Measurements from ENCODE around the gene RABEP1. TPM values are rescaled to one million over a fixed set of nuclear protein-coding genes. Genes with fewer than 3 reads are reported as not detected.
A peak's percentile ranks its signal among the peaks of the same experiment; 100 is the strongest.

The RABEP1 gene
- total and polyA plus RNA-seq, 5 donors from 2014 or later, result 23.7 to 45.5 (median 26.8) TPM

DNA sequence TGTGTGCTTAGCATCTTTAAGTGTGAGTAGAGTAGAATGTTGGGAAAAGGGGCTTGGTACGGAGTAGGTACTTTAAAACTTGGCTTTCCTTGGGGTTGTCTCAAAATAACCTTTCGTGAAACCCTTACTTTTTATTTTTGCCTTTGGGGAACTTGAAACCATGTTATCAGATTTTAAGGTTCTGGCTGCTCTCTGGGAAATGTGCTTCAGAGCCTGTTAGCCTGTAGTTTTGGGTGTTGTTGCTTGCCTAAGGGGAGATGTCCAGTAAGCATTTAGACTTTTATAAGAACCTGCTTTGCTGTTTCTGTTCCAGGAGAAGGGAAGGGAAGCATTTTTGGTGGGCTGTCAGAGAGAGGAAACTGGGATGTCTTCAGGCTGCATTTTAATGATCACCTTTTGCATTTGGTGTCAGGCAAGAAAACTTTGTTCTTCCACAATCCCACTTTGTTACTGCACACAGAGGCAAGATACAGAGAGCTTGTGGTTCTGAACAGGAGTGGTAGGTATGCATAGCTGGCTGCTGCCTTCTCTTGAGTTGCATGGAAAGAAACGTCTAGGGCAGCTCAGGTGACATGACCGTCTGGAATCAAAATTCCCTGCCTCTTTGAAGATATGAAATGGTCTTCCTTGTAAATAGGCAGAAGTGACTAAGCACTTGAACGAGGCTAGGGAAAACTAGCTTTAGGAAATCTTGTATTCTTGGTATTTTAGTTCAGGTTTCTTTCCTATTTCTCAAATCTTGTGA, 1.7 kb downstream of the RABEP1 start:
- H3K9me3 Mint-ChIP-seq, result peaks cover 0 to 2% (median 0%) of the 10 kb centered on the region in 7 donors
- H3K4me3 ChIP-seq (ENCODE audit: low read depth, low read length), result peak overlapping the region; percentile 92
- peak in 1 of 3 donors; percentile 7 for DNase-seq
- H3K9me3 ChIP-seq (ENCODE audit: control insufficient read depth in 2 of 2, low read length in 2 of 2), result no peaks in the 10 kb centered on the region
- H3K4me1 Mint-ChIP-seq, result peaks cover 26 to 58% (median 39%) of the 10 kb centered on the region in 4 donors
- peaks cover 12% of the 10 kb centered on the region for H3K27me3 Mint-ChIP-seq
- peak overlapping the region in 2 of 3 donors; percentile 82 to 94 for H3K27ac Mint-ChIP-seq
- H3K36me3 Mint-ChIP-seq, result peaks cover 3% of the 10 kb centered on the region
- no peaks in the 10 kb centered on the region for H3K27me3 ChIP-seq (ENCODE audit: control insufficient read depth, insufficient read depth, low read length)
- H3K36me3 ChIP-seq (ENCODE audit: control insufficient read depth, insufficient read depth, low read length), result no peaks in the 10 kb centered on the region
- peak overlapping the region; percentile 73 to 96 (median 94) for H3K4me3 Mint-ChIP-seq
- no peak for ATAC-seq (ENCODE audit: low read depth in 2 of 2)
- H3K4me1 ChIP-seq (ENCODE audit: control insufficient read depth, insufficient read depth, low read length, poor library complexity, severe bottlenecking), result peaks cover 31% of the 10 kb centered on the region
- H3K27ac ChIP-seq (ENCODE audit: insufficient read depth, low read length, poor library complexity, severe bottlenecking), result no peak overlapping the region

DNA sequence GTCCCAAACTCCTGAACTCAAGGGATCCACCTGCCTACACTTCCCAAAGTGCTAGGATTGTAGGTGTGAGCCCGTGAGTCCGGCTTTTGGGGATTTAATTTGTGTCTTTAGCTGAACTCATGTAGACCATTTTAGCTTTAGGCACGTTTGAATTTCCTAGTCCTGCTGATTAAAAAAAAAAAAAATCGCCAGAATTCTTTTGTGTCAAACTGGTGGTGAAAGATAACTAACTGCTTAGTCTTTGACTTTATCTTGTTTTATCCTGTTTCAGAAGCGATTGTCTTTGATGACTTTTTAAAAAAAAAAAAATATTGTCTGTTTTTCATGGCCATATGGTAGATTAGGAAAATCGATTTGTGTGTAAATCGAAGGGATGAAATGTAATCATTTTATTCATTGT, 2.6 kb downstream of the RABEP1 start:
- peak overlapping the region; percentile 92 for H3K4me3 ChIP-seq (ENCODE audit: low read depth, low read length)
- Mint-ChIP-seq H3K27ac (no peak overlapping the region), H3K4me3 (peak overlapping the region in 3 of 4 donors; percentile 73 to 96 (median 93)), H3K9me3 (peaks cover 0 to 2% (median 0%) of the 10 kb centered on the region in 7 donors), H3K36me3 (peaks cover 3% of the 10 kb centered on the region), H3K4me1 (peaks cover 26 to 65% (median 47%) of the 10 kb centered on the region in 4 donors), H3K27me3 (peaks cover 12% of the 10 kb centered on the region)
- ATAC-seq (ENCODE audit: low read depth in 2 of 2) (no peak), DNase-seq (no peak)
- no peaks in the 10 kb centered on the region for H3K27me3 ChIP-seq (ENCODE audit: control insufficient read depth, insufficient read depth, low read length)
- H3K4me1 ChIP-seq (ENCODE audit: control insufficient read depth, insufficient read depth, low read length, poor library complexity, severe bottlenecking), result peaks cover 34% of the 10 kb centered on the region
- H3K9me3 ChIP-seq (ENCODE audit: control insufficient read depth in 2 of 2, low read length in 2 of 2), result no peaks in the 10 kb centered on the region
- no peaks in the 10 kb centered on the region for H3K36me3 ChIP-seq (ENCODE audit: control insufficient read depth, insufficient read depth, low read length)
- H3K27ac ChIP-seq (ENCODE audit: insufficient read depth, low read length, poor library complexity, severe bottlenecking), result no peak overlapping the region

DNA sequence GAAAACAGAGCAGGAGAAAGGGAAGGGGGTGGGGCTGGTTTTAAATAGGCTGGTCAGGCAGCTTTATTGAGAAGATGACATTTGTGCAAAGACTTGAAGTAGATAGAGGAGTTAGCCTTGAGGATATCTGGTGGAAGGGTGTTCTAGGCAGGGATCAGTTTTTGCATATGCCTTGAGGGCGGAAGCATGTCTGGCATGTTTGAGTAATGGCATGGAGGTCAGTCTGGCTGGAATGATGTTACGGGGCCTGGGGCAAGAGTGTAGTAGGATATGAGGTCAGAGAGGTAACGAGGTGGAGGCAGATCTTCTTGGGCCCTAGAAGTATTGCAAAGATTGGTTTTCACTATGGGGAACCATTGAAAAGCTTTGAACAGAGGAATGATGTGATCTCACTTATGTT, 4.8 kb downstream of the RABEP1 start:
- peak overlapping the region in 1 of 3 donors; percentile 42 for H3K27ac Mint-ChIP-seq
- H3K4me3 ChIP-seq (ENCODE audit: low read depth, low read length), result no peak overlapping the region
- peaks cover 7% of the 10 kb centered on the region for H3K27me3 Mint-ChIP-seq
- H3K9me3 Mint-ChIP-seq, result peaks cover 0 to 2% (median 0%) of the 10 kb centered on the region in 7 donors
- peaks cover 7% of the 10 kb centered on the region for H3K36me3 Mint-ChIP-seq
- no peak for ATAC-seq (ENCODE audit: low read depth in 2 of 2)
- H3K36me3 ChIP-seq (ENCODE audit: control insufficient read depth, insufficient read depth, low read length), result no peaks in the 10 kb centered on the region
- DNase-seq, result no peak
- no peaks in the 10 kb centered on the region for H3K9me3 ChIP-seq (ENCODE audit: control insufficient read depth in 2 of 2, low read length in 2 of 2)
- peak overlapping the region in 1 of 4 donors; percentile 2 for H3K4me3 Mint-ChIP-seq
- no peak overlapping the region for H3K27ac ChIP-seq (ENCODE audit: insufficient read depth, low read length, poor library complexity, severe bottlenecking)
- no peaks in the 10 kb centered on the region for H3K27me3 ChIP-seq (ENCODE audit: control insufficient read depth, insufficient read depth, low read length)
- H3K4me1 ChIP-seq (ENCODE audit: control insufficient read depth, insufficient read depth, low read length, poor library complexity, severe bottlenecking), result peaks cover 38% of the 10 kb centered on the region
- peaks cover 29 to 74% (median 50%) of the 10 kb centered on the region in 4 donors for H3K4me1 Mint-ChIP-seq

DNA sequence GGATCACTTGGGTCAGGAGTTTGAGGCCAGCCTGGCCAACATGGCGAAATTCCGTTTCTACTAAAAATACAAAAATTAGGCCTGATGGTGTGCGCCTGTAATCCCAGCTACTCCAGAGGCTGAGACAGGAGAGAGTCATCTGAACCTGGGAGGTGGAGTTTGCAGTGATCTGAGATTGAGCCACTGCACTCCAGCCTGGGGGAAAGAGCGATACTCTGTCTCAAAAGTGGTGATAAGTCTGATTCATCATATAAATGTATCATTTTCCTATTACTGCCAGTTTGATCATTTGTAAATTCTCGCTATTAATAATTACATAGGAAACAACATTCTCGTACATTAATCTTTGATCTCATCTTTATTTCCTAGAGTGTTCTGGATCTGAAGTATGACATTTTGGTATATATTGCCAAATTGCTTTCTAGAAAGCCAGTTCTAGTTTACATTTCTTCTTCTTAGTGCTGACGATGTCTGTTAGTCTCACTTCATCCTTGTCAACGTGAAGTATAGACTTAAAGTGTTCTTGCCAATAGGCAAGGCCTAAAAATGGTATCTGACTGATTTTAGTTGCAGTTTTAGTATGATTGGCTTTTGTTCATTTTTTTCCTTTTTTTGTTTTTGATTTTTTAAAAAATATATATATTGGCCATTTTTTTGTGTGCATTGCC, 9.7 kb downstream of the RABEP1 start:
- no peaks in the 10 kb centered on the region for H3K9me3 ChIP-seq (ENCODE audit: control insufficient read depth in 2 of 2, low read length in 2 of 2)
- peaks cover 8% of the 10 kb centered on the region for H3K36me3 Mint-ChIP-seq
- no peak overlapping the region for H3K4me3 ChIP-seq (ENCODE audit: low read depth, low read length)
- H3K4me1 Mint-ChIP-seq, result peaks cover 15 to 52% (median 34%) of the 10 kb centered on the region in 4 donors
- DNase-seq (no peak), ATAC-seq (ENCODE audit: low read depth in 2 of 2) (no peak)
- no peaks in the 10 kb centered on the region for H3K36me3 ChIP-seq (ENCODE audit: control insufficient read depth, insufficient read depth, low read length)
- H3K4me1 ChIP-seq (ENCODE audit: control insufficient read depth, insufficient read depth, low read length, poor library complexity, severe bottlenecking), result peaks cover 12% of the 10 kb centered on the region
- H3K4me3 Mint-ChIP-seq, result peak overlapping the region in 3 of 4 donors; percentile 13 to 47 (median 44)
- no peaks in the 10 kb centered on the region for H3K27me3 Mint-ChIP-seq
- no peaks in the 10 kb centered on the region for H3K9me3 Mint-ChIP-seq
- H3K27ac Mint-ChIP-seq, result peak overlapping the region in 1 of 3 donors; percentile 20
- no peaks in the 10 kb centered on the region for H3K27me3 ChIP-seq (ENCODE audit: control insufficient read depth, insufficient read depth, low read length)
- no peak overlapping the region for H3K27ac ChIP-seq (ENCODE audit: insufficient read depth, low read length, poor library complexity, severe bottlenecking)

DNA sequence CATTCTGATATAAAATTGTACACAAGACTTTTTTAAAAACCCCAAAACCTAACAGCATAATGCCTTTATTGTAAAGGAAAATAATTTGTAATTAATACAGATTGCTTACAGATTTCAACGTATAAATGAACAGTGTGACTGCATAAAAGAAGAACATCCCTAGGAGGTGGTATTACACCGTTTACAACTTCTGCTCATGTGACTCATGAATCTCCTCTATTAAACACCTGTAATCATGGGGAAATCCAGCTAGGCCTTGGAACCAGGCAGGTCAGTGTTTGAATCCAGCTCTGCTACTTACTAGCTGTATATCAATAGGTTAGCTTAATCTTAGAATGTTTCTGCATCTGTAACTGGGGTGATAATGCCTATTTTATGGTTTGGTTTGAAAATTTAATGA, 15.2 kb downstream of the RABEP1 start:
- Histone ChIP-seq H3K36me3 (ENCODE audit: control insufficient read depth, insufficient read depth, low read length) (peaks cover 5% of the 10 kb centered on the region), H3K9me3 (ENCODE audit: control insufficient read depth in 2 of 2, low read length in 2 of 2) (no peaks in the 10 kb centered on the region), H3K27me3 (ENCODE audit: control insufficient read depth, insufficient read depth, low read length) (no peaks in the 10 kb centered on the region), H3K4me3 (ENCODE audit: low read depth, low read length) (no peak overlapping the region), H3K4me1 (ENCODE audit: control insufficient read depth, insufficient read depth, low read length, poor library complexity, severe bottlenecking) (no peaks in the 10 kb centered on the region), H3K27ac (ENCODE audit: insufficient read depth, low read length, poor library complexity, severe bottlenecking) (no peak overlapping the region)
- DNase-seq, result no peak
- peaks cover 31 to 55% (median 44%) of the 10 kb centered on the region in 4 donors for H3K4me1 Mint-ChIP-seq
- peaks cover 10% of the 10 kb centered on the region for H3K36me3 Mint-ChIP-seq
- peak overlapping the region in 2 of 3 donors; percentile 58 to 68 for H3K27ac Mint-ChIP-seq
- H3K9me3 Mint-ChIP-seq, result no peaks in the 10 kb centered on the region
- no peaks in the 10 kb centered on the region for H3K27me3 Mint-ChIP-seq
- H3K4me3 Mint-ChIP-seq, result no peak overlapping the region
- ATAC-seq (ENCODE audit: low read depth in 2 of 2), result no peak

DNA sequence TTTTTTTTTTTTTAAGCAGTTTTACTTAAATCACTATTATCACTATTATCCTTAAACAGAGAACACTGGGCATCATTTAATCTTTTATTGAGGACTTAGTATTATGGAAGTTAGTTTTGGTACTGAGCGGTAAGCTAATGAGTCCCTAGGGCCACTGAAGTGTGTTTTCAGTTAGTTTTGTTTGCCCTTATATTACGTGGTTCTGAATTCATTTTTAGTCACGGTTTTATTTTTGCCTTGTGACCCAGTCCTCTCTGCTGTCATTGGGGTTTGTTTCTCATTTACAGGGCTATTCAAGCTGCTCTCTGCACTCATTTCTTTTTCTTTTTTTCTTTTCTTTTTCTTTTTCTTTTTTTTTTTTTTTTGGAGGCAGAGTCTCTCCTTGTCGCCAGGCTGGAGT, 17.3 kb downstream of the RABEP1 start:
- Histone ChIP-seq H3K27me3 (ENCODE audit: control insufficient read depth, insufficient read depth, low read length) (no peaks in the 10 kb centered on the region), H3K9me3 (ENCODE audit: control insufficient read depth in 2 of 2, low read length in 2 of 2) (no peaks in the 10 kb centered on the region), H3K4me1 (ENCODE audit: control insufficient read depth, insufficient read depth, low read length, poor library complexity, severe bottlenecking) (no peaks in the 10 kb centered on the region), H3K4me3 (ENCODE audit: low read depth, low read length) (peak overlapping the region; percentile 34), H3K36me3 (ENCODE audit: control insufficient read depth, insufficient read depth, low read length) (peaks cover 5% of the 10 kb centered on the region), H3K27ac (ENCODE audit: insufficient read depth, low read length, poor library complexity, severe bottlenecking) (no peak overlapping the region)
- DNase-seq (no peak), ATAC-seq (ENCODE audit: low read depth in 2 of 2) (no peak)
- Mint-ChIP-seq H3K4me3 (no peak overlapping the region), H3K36me3 (peaks cover 10% of the 10 kb centered on the region), H3K27ac (peak overlapping the region in 1 of 3 donors; percentile 31), H3K9me3 (no peaks in the 10 kb centered on the region), H3K4me1 (peaks cover 31 to 58% (median 44%) of the 10 kb centered on the region in 4 donors), H3K27me3 (no peaks in the 10 kb centered on the region)

DNA sequence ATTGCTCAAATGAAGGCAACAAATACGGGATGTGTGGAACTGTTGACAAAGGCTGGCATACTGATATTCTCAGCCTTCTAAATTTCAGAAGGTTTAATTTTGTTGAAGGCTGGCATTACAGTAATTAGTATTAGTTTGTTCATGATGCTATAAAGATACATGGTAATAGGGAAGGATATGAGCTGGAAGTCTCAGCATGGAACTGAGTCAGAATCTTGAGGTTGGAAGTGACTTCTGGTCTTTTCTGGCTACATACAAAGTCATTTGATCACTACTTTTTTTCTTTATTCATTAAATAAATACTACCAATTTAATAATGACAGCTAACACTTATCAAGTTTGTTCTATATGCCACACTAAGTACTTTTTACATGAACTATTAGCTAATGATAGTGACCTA, 22.6 kb downstream of the RABEP1 start:
- Mint-ChIP-seq H3K27ac (peak overlapping the region in 1 of 3 donors; percentile 43), H3K4me3 (no peak overlapping the region), H3K4me1 (peaks cover 17 to 68% (median 43%) of the 10 kb centered on the region in 4 donors), H3K27me3 (no peaks in the 10 kb centered on the region), H3K9me3 (no peaks in the 10 kb centered on the region), H3K36me3 (peaks cover 4% of the 10 kb centered on the region)
- DNase-seq (no peak), ATAC-seq (ENCODE audit: low read depth in 2 of 2) (no peak)
- Histone ChIP-seq H3K4me3 (ENCODE audit: low read depth, low read length) (no peak overlapping the region), H3K9me3 (ENCODE audit: control insufficient read depth in 2 of 2, low read length in 2 of 2) (no peaks in the 10 kb centered on the region), H3K27me3 (ENCODE audit: control insufficient read depth, insufficient read depth, low read length) (no peaks in the 10 kb centered on the region), H3K36me3 (ENCODE audit: control insufficient read depth, insufficient read depth, low read length) (peaks cover 2% of the 10 kb centered on the region), H3K27ac (ENCODE audit: insufficient read depth, low read length, poor library complexity, severe bottlenecking) (no peak overlapping the region), H3K4me1 (ENCODE audit: control insufficient read depth, insufficient read depth, low read length, poor library complexity, severe bottlenecking) (peaks cover 2% of the 10 kb centered on the region)
